Limb (tissue), 2 donors: Measurements from ENCODE around the gene ADORA2A.
A peak's percentile ranks its signal among the peaks of the same experiment; 100 is the strongest.

ENCODE experiments used
- DNase-seq, 2 donors: peaks; one replicate each; pipeline ENCODE4 v3.0.0-alpha.2; 2016; ENCODE audit errors: extremely low spot score in 2 of 2

Gene ADORA2A

GRCh38 chr22:24427500-24428164 is at the start of gene ADORA2A:
ADORA2A (plus strand) TSS chr22:24427599; CDS start chr22:24433405, 5,806 bp downstream.
- DNase-seq, result no peak

GRCh38 chr22:24379536-24379935 is 47.9 kb upstream of the ADORA2A start:
- no peak for DNase-seq

DNA sequence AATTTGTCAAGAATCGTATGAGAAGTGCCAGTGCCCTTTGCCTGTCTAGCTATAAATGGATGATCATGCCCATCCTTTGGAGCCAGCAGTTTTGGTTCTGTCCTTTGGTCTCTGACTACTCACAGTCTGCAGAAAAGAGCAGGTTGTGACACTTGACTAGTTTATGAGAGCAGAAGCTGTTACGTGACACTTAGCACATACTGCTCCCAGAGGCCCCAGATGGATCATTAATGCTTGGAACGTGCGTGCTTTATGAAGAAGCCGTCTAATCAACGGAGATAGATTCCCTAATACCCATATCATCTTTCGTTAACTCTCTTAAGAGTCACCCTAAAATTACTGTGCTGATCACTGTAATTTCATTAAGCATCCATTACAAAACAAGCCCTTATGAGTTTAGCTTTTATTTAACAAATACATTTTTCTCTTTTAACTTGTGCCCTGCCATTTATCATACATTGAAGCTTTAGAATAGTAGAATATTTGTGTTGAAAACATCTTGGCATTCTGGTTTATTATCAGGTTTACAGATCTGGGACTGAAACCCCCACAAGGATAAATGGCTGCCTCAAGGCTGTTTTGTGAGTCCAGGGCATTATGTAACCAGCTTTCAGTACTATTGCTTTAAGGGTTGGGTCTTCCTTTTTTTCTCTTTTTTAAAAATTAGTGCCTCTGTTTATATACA is 47.0 kb upstream of the ADORA2A start:
- DNase-seq, result no peak

DNA sequence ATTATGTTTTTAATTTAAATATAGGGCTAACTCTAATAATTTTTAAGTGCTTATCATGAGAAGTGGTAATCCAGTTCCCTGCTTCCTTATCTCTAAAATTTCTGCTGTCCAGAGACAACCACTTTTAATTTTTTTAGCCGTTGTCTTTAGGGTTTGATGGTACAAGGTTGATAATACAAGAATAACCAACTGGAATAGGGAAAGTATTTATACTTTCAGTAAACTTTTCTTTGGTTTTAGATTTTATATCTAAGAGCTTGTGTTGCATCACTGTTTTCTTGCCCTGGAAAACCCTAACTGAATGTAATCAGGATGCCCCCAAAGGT is 46.5 kb upstream of the ADORA2A start:
- DNase-seq, result no peak

- DNase-seq, result no peak
Measured at GRCh38 chr22:24383061-24383460, 44.3 kb upstream of the ADORA2A start.

DNA sequence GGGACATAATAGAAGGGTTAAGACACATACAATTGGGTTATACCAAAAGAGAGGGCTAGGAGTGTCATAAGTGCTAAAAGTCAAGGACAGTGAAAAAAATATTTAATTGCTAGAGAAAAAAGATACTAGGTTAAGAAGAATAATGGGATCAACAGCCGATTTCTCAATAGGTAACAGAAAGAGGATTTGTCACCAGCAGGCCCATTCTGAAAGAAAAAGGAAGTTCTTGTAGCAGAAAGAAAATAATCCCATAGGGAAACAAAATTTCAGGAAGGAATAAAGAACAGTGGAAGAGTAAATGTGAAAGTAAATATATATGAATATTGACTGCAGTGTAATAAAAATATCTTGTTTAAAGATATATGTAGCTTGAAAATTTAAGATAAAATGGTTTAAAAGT is 43.3 kb upstream of the ADORA2A start:
- DNase-seq, result no peak

DNA sequence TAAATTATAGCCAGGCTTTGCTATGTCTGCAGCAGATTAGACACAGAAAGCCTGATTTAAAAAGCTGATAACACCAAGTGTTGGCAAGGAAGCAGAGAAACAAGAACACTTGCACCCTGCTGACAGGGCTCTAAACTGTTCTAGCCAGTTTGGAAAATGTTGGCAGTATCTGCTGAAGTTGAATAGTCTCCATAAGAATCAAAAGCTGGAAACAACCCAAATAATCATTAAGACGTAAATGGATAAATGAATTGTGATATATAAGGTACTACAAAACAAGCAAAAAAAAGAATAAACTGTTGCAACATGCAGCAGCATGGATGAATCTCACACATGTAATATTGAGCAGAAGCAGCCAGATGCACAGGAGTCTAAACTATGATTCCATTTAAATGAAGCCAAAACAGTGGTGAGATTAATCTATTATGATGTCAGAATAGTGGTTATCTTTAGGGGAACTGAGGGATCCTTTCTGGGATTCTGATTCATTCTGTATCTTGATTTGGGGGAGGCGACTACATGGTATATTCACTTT is 40.4 kb upstream of the ADORA2A start:
- DNase-seq, result no peak

GRCh38 chr22:24389680-24390079 is 37.7 kb upstream of the ADORA2A start:
- no peak for DNase-seq

DNA sequence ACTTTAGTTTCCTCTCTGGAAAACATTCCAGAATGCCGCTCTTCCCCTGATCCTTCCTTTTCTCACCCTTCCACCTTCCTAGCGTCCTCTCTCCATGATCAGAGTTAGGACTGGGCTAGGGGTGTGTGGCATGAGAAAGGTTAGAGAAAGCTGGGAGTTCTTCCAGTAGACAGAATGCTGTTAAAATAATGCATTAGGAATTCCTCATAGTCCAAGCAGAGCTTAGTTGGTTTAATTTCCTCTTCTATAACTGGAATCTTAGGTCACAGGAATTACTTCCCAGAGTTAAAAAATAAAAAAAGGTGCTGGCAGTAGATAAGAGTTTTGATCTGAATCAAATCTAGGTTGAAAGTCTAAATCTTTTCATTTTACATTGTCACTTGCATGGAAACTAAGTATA is 37.2 kb upstream of the ADORA2A start:
- DNase-seq, result no peak

- no peak for DNase-seq
Measured at GRCh38 chr22:24390576-24390975, 36.8 kb upstream of the ADORA2A start.

GRCh38 chr22:24391836-24392217 is 35.6 kb upstream of the ADORA2A start:
- no peak for DNase-seq

GRCh38 chr22:24392218-24392931 is 35.0 kb upstream of the ADORA2A start:
- DNase-seq, result no peak

DNA sequence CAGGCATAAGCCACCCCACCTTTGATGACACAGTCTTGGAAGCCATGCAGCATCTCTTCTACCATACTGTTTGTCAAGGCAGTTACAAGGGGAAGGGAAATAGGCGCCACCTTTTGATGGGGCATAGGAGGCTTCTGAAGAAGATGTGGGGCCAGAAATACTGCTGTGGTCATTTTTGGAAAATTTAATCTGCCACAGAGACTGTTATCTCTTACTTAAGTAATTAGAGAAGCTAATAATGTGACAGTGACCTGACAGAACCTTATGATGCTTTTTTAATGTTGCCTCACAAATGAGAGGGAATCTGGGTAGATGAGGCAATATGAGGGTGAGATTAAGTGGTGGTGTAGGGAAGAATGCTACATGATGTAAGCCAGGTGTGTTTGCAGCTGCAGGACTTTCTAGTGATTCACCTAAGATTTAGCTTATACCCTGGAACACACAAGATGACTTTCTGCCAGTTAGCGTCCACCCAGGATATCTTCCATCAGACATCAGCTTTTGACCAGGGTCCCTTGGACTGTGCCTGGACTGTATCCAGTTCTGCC is 34.3 kb upstream of the ADORA2A start:
- DNase-seq, result no peak

- no peak for DNase-seq
Measured at GRCh38 chr22:24393848-24394247, 33.6 kb upstream of the ADORA2A start.

GRCh38 chr22:24394254-24394653 is 33.1 kb upstream of the ADORA2A start:
- no peak for DNase-seq

- DNase-seq, result no peak
Measured at GRCh38 chr22:24398409-24398808, 29.0 kb upstream of the ADORA2A start.

- DNase-seq, result no peak
Measured at GRCh38 chr22:24400034-24400725, 27.2 kb upstream of the ADORA2A start.

GRCh38 chr22:24400726-24401596 is 26.4 kb upstream of the ADORA2A start:
- DNase-seq, result no peak

GRCh38 chr22:24401931-24402367 is 25.4 kb upstream of the ADORA2A start:
- DNase-seq, result no peak

DNA sequence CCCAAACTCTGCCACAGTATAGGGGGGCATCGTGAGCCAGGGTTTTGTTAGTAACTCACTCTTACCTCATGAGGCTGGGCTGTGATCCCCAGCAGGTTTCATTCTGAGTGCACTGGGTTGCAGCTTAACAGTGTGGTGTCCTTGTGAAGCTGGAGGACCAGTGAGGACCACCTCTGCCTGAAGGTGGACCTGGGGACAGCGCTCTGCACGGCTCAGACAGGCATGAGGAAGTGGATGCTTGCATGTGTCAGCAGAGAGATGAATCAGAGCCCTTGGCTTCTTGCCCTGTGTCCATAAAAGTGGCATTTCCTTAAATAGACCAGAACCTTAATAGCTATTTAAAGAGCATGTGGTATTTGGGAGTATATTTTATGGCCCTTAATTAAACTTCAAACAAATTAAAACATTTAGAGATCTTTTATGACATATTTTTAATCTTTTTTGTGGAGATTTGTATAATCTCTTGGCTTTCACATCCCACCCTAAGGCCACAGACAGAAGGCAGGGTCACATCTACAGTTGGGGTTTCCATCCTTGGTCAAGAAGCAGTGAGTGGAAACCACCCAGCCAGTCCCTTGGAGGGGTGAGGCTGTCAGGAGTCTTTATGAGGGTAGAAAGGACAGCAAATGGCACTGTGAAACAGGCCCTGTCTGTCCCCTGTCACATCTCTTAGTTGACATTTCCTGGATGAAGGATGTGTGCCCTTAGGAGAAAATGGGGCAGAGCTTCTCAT is 24.8 kb upstream of the ADORA2A start:
- DNase-seq, result peak in 1 of 2 donors; percentile 44
